OCI-LY3 (cell line): Measurements from ENCODE around the gene HDAC1.

Source experiments
- H2AFZ ChIP-seq: fragments of 200-600, 300-600 bp; shearing (Covaris generic); 2 replicates; pipeline ENCODE4 v1.6.0; 2014; ENCODE audit warnings: antibody characterized with exemption, low read depth, low read length
- H3K27ac ChIP-seq: fragments of 200-600, 300-600 bp; sonication (generic); 2 replicates; pipeline ENCODE4 v1.5.1; 2014; ENCODE audit warnings: mild to moderate bottlenecking, low read length, moderate library complexity, mixed read lengths
- H3K27me3 ChIP-seq: fragments of 200-600, 300-600 bp; sonication (generic); 2 replicates; pipeline ENCODE4 v1.6.1; 2014; ENCODE audit warnings: low read depth, low read length, mixed read lengths
- H3K36me3 ChIP-seq: fragments of 200-600, 300-600 bp; sonication (generic); replicated peaks from 2 replicates; pipeline ENCODE3; 2014; ENCODE audit warnings: low read depth, low read length, mixed read lengths
- H3K4me1 ChIP-seq: fragments of 300-600, 200-600 bp; sonication (generic); 2 replicates; pipeline ENCODE4 v1.6.1; 2014; ENCODE audit warnings: low read length, mixed read lengths
- H3K4me2 ChIP-seq: fragments of 200-600, 300-600 bp; sonication (generic); 2 replicates; pipeline ENCODE4 v1.6.1; 2014; ENCODE audit warnings: low read length, mixed read lengths
- H3K4me3 ChIP-seq: fragments of 300-600, 200-600 bp; sonication (generic); 2 replicates; pipeline ENCODE4 v1.5.1; 2014; ENCODE audit warnings: antibody characterized with exemption, mild to moderate bottlenecking, low read length, moderate library complexity
- H3K79me2 ChIP-seq: fragments of 300-600, 200-600 bp; shearing (Covaris generic); 2 replicates; pipeline ENCODE4 v1.6.1; 2014; ENCODE audit warnings: mild to moderate bottlenecking, low read length, mixed read lengths
- H3K9ac ChIP-seq: fragments of 300-600, 200-600 bp; shearing (Covaris generic); 2 replicates; pipeline ENCODE4 v1.6.0; 2014; ENCODE audit warnings: mild to moderate bottlenecking, low read length, moderate library complexity
- H3K9me3 ChIP-seq: fragments of 200-600, 300-600 bp; shearing (Covaris generic); 2 replicates; pipeline ENCODE4 v1.6.1; 2014; ENCODE audit warnings: low read length, mixed read lengths; ENCODE audit not compliant: insufficient read depth
- H4K20me1 ChIP-seq: fragments of 200-600, 300-600 bp; sonication (generic); 2 replicates; pipeline ENCODE4 v1.6.1; 2016; ENCODE audit warnings: low read length, mixed read lengths; ENCODE audit not compliant: insufficient read depth
- EZH2phosphoT487 ChIP-seq: fragments of 200-600 bp; shearing (Covaris generic); IDR thresholded peaks from 2 replicates; pipeline ENCODE4 v1.6.1; 2018; ENCODE audit warnings: antibody characterized with exemption, mixed run types, low read depth
- TF ChIP-seq, protein P1 (sequence below): fragments of 200-600, 300-600 bp; sonication (generic); IDR thresholded peaks from 2 replicates; pipeline ENCODE4 v1.5.1; 2014; ENCODE audit warnings: antibody characterized with exemption, low read length, low read depth

The HDAC1 gene

GRCh38 chr1:32307324-32307723 is 15.4 kb downstream of the HDAC1 start:
- H3K27me3 ChIP-seq = no peaks in the 10 kb centered on the region
- H2AFZ ChIP-seq = no peak overlapping the region
- TF ChIP-seq, protein P1, sequence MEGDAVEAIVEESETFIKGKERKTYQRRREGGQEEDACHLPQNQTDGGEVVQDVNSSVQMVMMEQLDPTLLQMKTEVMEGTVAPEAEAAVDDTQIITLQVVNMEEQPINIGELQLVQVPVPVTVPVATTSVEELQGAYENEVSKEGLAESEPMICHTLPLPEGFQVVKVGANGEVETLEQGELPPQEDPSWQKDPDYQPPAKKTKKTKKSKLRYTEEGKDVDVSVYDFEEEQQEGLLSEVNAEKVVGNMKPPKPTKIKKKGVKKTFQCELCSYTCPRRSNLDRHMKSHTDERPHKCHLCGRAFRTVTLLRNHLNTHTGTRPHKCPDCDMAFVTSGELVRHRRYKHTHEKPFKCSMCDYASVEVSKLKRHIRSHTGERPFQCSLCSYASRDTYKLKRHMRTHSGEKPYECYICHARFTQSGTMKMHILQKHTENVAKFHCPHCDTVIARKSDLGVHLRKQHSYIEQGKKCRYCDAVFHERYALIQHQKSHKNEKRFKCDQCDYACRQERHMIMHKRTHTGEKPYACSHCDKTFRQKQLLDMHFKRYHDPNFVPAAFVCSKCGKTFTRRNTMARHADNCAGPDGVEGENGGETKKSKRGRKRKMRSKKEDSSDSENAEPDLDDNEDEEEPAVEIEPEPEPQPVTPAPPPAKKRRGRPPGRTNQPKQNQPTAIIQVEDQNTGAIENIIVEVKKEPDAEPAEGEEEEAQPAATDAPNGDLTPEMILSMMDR = no peak
- TF ChIP-seq EZH2phosphoT487 = no peak
- H3K4me3 ChIP-seq = no peak overlapping the region
- H3K36me3 ChIP-seq = peaks cover 39% of the 10 kb centered on the region
- no peak overlapping the region for H3K9ac ChIP-seq
- H3K4me1 ChIP-seq = peaks cover 23% of the 10 kb centered on the region
- H3K9me3 ChIP-seq = no peaks in the 10 kb centered on the region; the same call in 1 of the 2 replicates
- H3K79me2 ChIP-seq = peaks cover 63% of the 10 kb centered on the region
- H3K4me2 ChIP-seq = peak overlapping the region; percentile 11; the same call in 1 of the 2 replicates
- peaks cover 4% of the 10 kb centered on the region; the same call in 1 of the 2 replicates for H4K20me1 ChIP-seq
- H3K27ac ChIP-seq = 0 out of 2 replicates have a peak overlapping the region, but pooled peaks have one; percentile 50

DNA sequence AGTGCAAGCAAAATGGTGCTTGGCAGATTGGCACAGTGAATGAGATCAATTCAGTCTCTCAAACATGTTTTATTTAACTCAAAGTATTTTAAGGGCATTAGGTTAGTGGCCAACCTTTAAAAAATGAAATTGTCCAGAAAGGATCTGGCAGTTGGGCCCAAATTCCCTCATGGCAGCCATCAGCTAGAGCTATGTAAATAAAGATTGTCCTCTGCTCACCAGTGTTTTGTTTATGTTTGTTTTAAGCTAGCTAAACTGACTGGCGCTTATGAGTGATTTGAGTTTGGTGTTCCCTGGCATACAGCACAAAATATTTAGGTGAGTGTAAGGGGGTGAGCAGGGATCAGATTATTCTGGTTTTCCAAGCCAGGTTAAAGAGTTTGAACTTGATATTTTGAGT is 18.1 kb downstream of the HDAC1 start:
- Histone ChIP-seq H2AFZ (no peak overlapping the region), H3K9me3 (no peaks in the 10 kb centered on the region; the same call in 1 of the 2 replicates), H3K36me3 (peaks cover 27% of the 10 kb centered on the region), H3K27me3 (no peaks in the 10 kb centered on the region), H3K79me2 (peaks cover 79% of the 10 kb centered on the region), H3K27ac (no peak overlapping the region), H4K20me1 (peaks cover 7% of the 10 kb centered on the region; the same call in 1 of the 2 replicates), H3K4me1 (peaks cover 23% of the 10 kb centered on the region), H3K9ac (no peak overlapping the region), H3K4me2 (no peak overlapping the region), H3K4me3 (no peak overlapping the region)
- TF ChIP-seq, protein P1 = no peak
- TF ChIP-seq EZH2phosphoT487 = no peak

DNA sequence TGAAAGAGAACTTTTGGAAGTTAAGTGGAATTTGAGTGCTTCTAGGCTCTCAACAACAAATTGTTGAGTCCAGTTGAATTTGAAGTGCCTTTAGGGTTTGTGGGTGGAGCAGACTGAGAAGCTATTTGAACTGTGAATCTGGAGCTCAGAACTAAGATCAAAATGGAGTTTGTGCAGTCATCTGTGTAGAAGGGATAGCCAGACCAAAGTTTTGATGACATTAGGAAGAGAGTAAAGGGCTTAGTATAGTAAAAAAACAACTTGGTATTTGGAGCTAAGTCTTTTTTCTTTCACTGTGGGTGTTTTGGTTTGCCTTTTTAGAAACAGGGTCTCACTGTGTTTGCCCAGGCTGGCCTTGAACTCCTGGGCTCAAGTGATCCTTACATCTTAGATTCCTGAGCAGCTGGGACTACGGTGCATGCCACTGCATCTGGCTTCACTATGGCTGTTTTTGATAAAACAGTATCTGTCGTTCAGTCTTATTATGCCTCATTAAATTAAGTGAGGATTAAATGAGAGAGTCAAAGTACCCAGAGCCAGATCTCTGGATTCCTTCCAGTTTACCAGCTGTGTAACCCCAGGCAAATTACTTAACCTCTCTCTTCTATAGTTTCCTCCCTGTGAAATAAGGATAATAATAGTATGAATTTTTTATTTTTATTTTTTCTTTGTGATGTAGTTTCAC is 20.0 kb downstream of the HDAC1 start:
- Histone ChIP-seq H3K27ac (no peak overlapping the region), H3K9ac (no peak overlapping the region), H4K20me1 (peaks cover 7% of the 10 kb centered on the region; the same call in 1 of the 2 replicates), H3K4me2 (no peak overlapping the region), H3K36me3 (peaks cover 16% of the 10 kb centered on the region), H3K4me1 (peaks cover 30% of the 10 kb centered on the region), H2AFZ (no peak overlapping the region), H3K27me3 (no peaks in the 10 kb centered on the region), H3K79me2 (peaks cover 64% of the 10 kb centered on the region), H3K9me3 (no peaks in the 10 kb centered on the region), H3K4me3 (no peak overlapping the region)
- TF ChIP-seq EZH2phosphoT487 = no peak
- TF ChIP-seq, protein P1 = no peak

DNA sequence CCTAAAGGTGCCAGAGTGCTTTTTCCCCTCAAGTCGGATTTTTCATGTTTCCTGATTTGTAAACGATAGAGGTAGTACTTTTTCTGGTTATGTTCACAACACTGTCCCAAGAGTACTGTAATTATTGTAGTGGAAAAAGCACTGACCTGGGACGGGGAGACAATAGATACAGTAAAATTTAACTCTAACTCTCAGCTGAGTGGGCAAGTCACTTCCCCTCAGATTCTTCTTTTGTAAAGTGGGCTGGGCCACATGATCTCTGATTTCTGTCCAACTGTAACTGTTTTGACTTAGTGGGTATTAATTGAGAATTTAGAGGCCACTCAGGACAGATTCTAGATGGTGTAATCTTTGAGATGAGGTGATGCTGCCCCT is 25.0 kb downstream of the HDAC1 start:
- peaks cover 3% of the 10 kb centered on the region; the same call in 1 of the 2 replicates for H4K20me1 ChIP-seq
- H3K9ac ChIP-seq = no peak overlapping the region
- no peaks in the 10 kb centered on the region for H3K9me3 ChIP-seq
- H3K79me2 ChIP-seq = peaks cover 22% of the 10 kb centered on the region
- H2AFZ ChIP-seq = no peak overlapping the region
- no peaks in the 10 kb centered on the region for H3K27me3 ChIP-seq
- no peak overlapping the region for H3K4me3 ChIP-seq
- H3K4me2 ChIP-seq = peak overlapping the region; percentile 49; the same call in 1 of the 2 replicates
- TF ChIP-seq EZH2phosphoT487 = no peak
- TF ChIP-seq, protein P1 = no peak
- peaks cover 19% of the 10 kb centered on the region for H3K36me3 ChIP-seq
- no peak overlapping the region for H3K27ac ChIP-seq
- peaks cover 9% of the 10 kb centered on the region for H3K4me1 ChIP-seq
